Lung (tissue), 16 donors: Measurements from ENCODE around the gene NDUFB2. TPM values are rescaled to one million over a fixed set of nuclear protein-coding genes. Genes with fewer than 3 reads are reported as not detected.

ENCODE experiments used
- ATAC-seq: fragments of 200-7000 bp; cut with Tn5 transposase; one replicate; pipeline ENCODE4 v1.9.1; 2020; ENCODE audit warnings: moderate number of reproducible peaks; ENCODE audit not compliant: insufficient read depth, low FRiP score
- DNase-seq, 3 donors: peaks; one replicate each; pipeline ENCODE4 v3.0.0-alpha.2; 2013 to 2017
- H3K27ac ChIP-seq, 2 donors: one replicate each; pipeline ENCODE4 v1.5.1; 2013; ENCODE audit warnings: mild to moderate bottlenecking in 2 of 2, moderate library complexity in 2 of 2, control low read depth in 1 of 2, inconsistent platforms in 1 of 2, low read depth in 1 of 2, low read length in 1 of 2
- H3K27me3 ChIP-seq, 3 donors: one replicate each; pipeline ENCODE4 v1.5.1; 2013; ENCODE audit warnings: low read length in 2 of 3; ENCODE audit not compliant: control insufficient read depth in 3 of 3, insufficient read depth in 3 of 3
- H3K36me3 ChIP-seq, 4 donors: one replicate each; pipeline ENCODE4 v1.5.1; 2013; ENCODE audit warnings: low read length in 4 of 4, mild to moderate bottlenecking in 1 of 4, moderate library complexity in 1 of 4; ENCODE audit not compliant: control insufficient read depth in 4 of 4, insufficient read depth in 4 of 4
- H3K4me1 ChIP-seq, 5 donors: one replicate each; pipeline ENCODE4 v1.5.1; 2013; ENCODE audit warnings: low read length in 5 of 5, mild to moderate bottlenecking in 2 of 5, moderate library complexity in 1 of 5; ENCODE audit not compliant: control insufficient read depth in 5 of 5, insufficient read depth in 5 of 5
- H3K4me3 ChIP-seq: one replicate; pipeline ENCODE4 v1.5.1; 2013; ENCODE audit warnings: mild to moderate bottlenecking, control low read depth, moderate library complexity
- H3K9ac ChIP-seq, 2 donors: one replicate each; pipeline ENCODE4 v1.5.1; 2013; ENCODE audit warnings: low read length in 2 of 2, control low read depth in 1 of 2; ENCODE audit not compliant: insufficient read depth in 1 of 2
- H3K9me3 ChIP-seq, 4 donors: one replicate each; pipeline ENCODE4 v1.5.1; 2013; ENCODE audit warnings: low read length in 3 of 4, mild to moderate bottlenecking in 1 of 4, moderate library complexity in 1 of 4; ENCODE audit not compliant: control insufficient read depth in 4 of 4, insufficient read depth in 3 of 4
- WGBS, 2 donors: extraction: QIAGEN DNeasy Blood & Tissue Kit; methylation state at CpG; one replicate each; pipeline ENCODE4 v1.1.7; 2013; 5-methylcytosine and 5-hydroxymethylcytosine counted together
- long read RNA-seq, 5 donors: transcript quantifications; one replicate each; lab custom pipeline, GENCODE V29; 2026
- polyA plus RNA-seq, 2 donors: library from polyadenylated mRNA; stranded (reverse); fragments of 200-250 nt; gene quantifications; one replicate each; pipeline ENCODE4 v1.2.1, GENCODE V29; 2013
- total RNA-seq, 2 donors: library from RNA; depleted of rRNA in 1 of 2; stranded (reverse); fragments of >200 nt in 1 of 2; gene quantifications; one replicate each; pipeline ENCODE4 v1.2.1, GENCODE V29; 2014 to 2021
- TF ChIP-seq, protein P1 (sequence below): IDR thresholded peaks from 2 replicates; pipeline ENCODE4 v1.5.1; 2012; ENCODE audit warnings: mild to moderate bottlenecking; ENCODE audit errors: control extremely low read depth, extremely low read depth
- donor health status: control.
- donor health status: control.
- donor health status: Bipolar disorder and iron deficiency.
- donor health status: healthy.
- donor health status: DM: yes; HTN: yes; CAD: no.

The NDUFB2 gene
- total RNA-seq: 100 to 1,000 TPM in 1 of 2 donors, 10 to 100 TPM in 1; 52.3 to 192 TPM
- polyA plus RNA-seq: 100 to 1,000 TPM; 188 to 327 TPM
- long read RNA-seq, donor 1, transcript NDUFB2-207 (3 exons, 1,101 nt): minor isoform, 15 of 351 reads
- long read RNA-seq, donor 1, transcript NDUFB2-214 (3 exons, 665 nt): minor isoform, 13 of 351 reads
- long read RNA-seq, donor 1, transcript NDUFB2-201 (4 exons, 504 nt): major isoform, 177 of 351 reads
- long read RNA-seq, donor 1, partial matches to known transcripts: 144 of 351 reads
- long read RNA-seq, donor 1, other reads (novel, unspliced or antisense): 0 of 351 reads
- long read RNA-seq, donor 2, transcript NDUFB2-214 (3 exons, 665 nt): minor isoform, 11 of 173 reads
- long read RNA-seq, donor 2, transcript NDUFB2-201 (4 exons, 504 nt): major isoform, 102 of 173 reads
- long read RNA-seq, donor 2, partial matches to known transcripts: 55 of 173 reads
- long read RNA-seq, donor 2, other reads (novel, unspliced or antisense): 0 of 173 reads
- long read RNA-seq, donor 3, transcript NDUFB2-201 (4 exons, 504 nt): major isoform, 111 of 215 reads
- long read RNA-seq, donor 3, transcript NDUFB2-207 (3 exons, 1,101 nt): minor isoform, 11 of 215 reads
- long read RNA-seq, donor 3, transcript NDUFB2-214 (3 exons, 665 nt): minor isoform, 8 of 215 reads
- long read RNA-seq, donor 3, partial matches to known transcripts: 84 of 215 reads
- long read RNA-seq, donor 3, other reads (novel, unspliced or antisense): 0 of 215 reads
- long read RNA-seq, donor 4, transcript NDUFB2-214 (3 exons, 665 nt): minor isoform, 10 of 173 reads
- long read RNA-seq, donor 4, transcript NDUFB2-201 (4 exons, 504 nt): major isoform, 92 of 173 reads
- long read RNA-seq, donor 4, transcript NDUFB2-207 (3 exons, 1,101 nt): minor isoform, 5 of 173 reads
- long read RNA-seq, donor 4, partial matches to known transcripts: 64 of 173 reads
- long read RNA-seq, donor 4, other reads (novel, unspliced or antisense): 0 of 173 reads
- long read RNA-seq, donor 5, transcript NDUFB2-201 (4 exons, 504 nt): major isoform, 231 of 399 reads
- long read RNA-seq, donor 5, transcript NDUFB2-207 (3 exons, 1,101 nt): minor isoform, 9 of 399 reads
- long read RNA-seq, donor 5, transcript NDUFB2-214 (3 exons, 665 nt): minor isoform, 16 of 399 reads
- long read RNA-seq, donor 5, partial matches to known transcripts: 135 of 399 reads
- long read RNA-seq, donor 5, other reads (novel, unspliced or antisense): 0 of 399 reads

DNA sequence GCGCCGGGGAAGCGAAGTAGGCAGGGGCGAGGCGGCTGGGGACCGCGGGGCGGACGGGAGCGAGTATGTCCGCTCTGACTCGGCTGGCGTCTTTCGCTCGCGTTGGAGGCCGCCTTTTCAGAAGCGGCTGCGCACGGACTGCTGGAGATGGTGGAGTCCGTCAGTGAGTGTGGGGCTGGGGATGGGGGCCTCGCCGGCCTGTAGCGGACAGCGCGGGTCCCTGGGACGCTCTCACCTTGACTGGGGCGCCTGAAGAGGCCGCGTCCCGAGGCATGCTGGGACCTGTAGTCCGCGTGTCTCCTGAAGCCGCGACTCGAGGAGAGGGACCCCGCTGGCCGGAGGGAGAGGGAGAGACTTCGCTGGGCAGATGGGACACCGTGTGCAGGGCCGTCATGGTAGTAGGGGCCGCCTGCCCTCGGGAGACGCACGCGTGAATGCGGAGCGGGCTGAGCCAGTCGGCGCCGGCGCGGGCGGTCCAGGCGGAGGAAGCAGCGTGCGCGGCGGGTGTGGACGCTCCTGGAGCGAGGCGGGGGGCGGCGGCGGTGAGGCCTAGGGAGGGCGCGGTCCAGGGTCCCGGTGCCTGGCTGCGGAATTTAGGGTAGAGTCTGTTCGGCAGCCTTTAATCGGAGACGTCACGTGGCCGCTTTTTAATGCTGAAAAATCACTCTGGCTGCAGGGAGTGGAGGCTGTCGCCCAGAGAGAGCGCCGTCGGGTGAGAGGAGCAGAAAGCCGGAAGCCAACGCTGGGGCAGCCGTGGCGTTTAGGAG lies at the start of gene NDUFB2:
Gene NDUFB2 (plus strand): TSS at position 29 of the 767 bp plus-strand sequence. CDS start 37 bp downstream, at position 66.
- H3K27ac ChIP-seq: peak within 1 kb of the TSS; percentile 93 to 95
- H3K9ac ChIP-seq: peak within 1 kb of the TSS; percentile 61 to 90
- TF ChIP-seq, protein P1, sequence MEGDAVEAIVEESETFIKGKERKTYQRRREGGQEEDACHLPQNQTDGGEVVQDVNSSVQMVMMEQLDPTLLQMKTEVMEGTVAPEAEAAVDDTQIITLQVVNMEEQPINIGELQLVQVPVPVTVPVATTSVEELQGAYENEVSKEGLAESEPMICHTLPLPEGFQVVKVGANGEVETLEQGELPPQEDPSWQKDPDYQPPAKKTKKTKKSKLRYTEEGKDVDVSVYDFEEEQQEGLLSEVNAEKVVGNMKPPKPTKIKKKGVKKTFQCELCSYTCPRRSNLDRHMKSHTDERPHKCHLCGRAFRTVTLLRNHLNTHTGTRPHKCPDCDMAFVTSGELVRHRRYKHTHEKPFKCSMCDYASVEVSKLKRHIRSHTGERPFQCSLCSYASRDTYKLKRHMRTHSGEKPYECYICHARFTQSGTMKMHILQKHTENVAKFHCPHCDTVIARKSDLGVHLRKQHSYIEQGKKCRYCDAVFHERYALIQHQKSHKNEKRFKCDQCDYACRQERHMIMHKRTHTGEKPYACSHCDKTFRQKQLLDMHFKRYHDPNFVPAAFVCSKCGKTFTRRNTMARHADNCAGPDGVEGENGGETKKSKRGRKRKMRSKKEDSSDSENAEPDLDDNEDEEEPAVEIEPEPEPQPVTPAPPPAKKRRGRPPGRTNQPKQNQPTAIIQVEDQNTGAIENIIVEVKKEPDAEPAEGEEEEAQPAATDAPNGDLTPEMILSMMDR: no peak
- no peaks in the 10 kb centered on the region for H3K9me3 ChIP-seq
- DNase-seq (peak; percentile 69 to 92 (median 88)), ATAC-seq (peak; percentile 92)
- peak within 1 kb of the TSS; percentile 90 for H3K4me3 ChIP-seq
- peaks cover 0 to 2% (median 0%) of the 10 kb centered on the region in 4 donors for H3K36me3 ChIP-seq
- 0 to 1% methylated on average over 80 to 82 of the region's 82 CpGs for WGBS, 2 donors
- H3K27me3 ChIP-seq: no peaks in the 10 kb centered on the region
- peaks cover 0 to 18% (median 9%) of the 10 kb centered on the region in 5 donors for H3K4me1 ChIP-seq

DNA sequence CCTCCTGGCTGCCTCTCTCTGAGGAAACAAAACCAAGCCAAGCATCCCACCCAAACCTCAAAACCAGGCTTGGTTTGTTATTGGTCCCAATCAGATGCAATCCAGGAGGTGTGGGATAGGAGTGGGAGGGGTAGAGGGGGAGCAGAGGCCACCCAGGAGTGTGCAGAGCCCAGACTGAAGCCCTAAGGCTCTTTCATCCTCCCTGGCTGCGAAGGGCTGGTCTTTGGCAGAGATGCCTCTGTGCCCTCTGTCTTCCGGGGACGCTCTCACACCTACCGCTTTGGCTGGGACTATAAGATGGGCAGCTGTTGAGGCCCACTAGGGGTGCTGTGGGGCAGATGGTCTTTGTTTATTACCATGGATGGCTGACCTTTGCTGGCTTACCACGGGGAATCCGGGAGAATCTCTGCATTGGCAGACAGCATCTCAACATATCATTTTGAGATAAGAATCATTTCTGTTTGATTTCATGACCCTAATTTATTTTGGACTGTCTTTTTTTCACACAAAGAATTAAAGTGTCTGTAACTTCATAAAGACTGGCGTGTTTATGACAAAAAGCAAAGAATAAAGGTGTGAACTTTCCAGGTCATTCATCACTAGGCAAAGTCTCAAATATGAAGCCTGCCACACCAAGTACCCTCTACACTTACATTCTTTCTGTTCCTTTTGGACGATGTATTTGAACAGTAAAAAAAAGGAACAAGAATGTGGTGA lies 49.4 kb upstream of the NDUFB2 start:
- Histone ChIP-seq H3K27ac (no peak overlapping the region), H3K36me3 (no peaks in the 10 kb centered on the region), H3K4me1 (peaks cover 0 to 8% (median 0%) of the 10 kb centered on the region in 5 donors), H3K9me3 (no peaks in the 10 kb centered on the region), H3K9ac (no peak overlapping the region), H3K27me3 (no peaks in the 10 kb centered on the region), H3K4me3 (no peak overlapping the region)
- no peak for ATAC-seq
- TF ChIP-seq, protein P1: no peak
- peak; percentile 55 to 63 (median 58) for DNase-seq
- 26 to 27% methylated on average over 8 of the region's 8 CpGs for WGBS, 2 donors
